ENCODE data around the gene PAMR1.
"Not testable (repeated sequence)": the region's sequence is repeated elsewhere in the genome, so short reads cannot be mapped to it uniquely, and the experiment has no call there.

Gene PAMR1

GRCh38 chr11:35541621-35542375, 16.4 kb upstream of the PAMR1 start:
- H3K9me3 ChIP-seq (ENCODE audit: control insufficient read depth, insufficient read depth, low read length), result no peaks in the 10 kb centered on the region
- no peaks in the 10 kb centered on the region for H3K4me1 ChIP-seq (ENCODE audit: control insufficient read depth, insufficient read depth, low read length)
- H3K9ac ChIP-seq (ENCODE audit: low read depth, low read length), result no peak overlapping the region
- H3K27me3 ChIP-seq (ENCODE audit: control insufficient read depth, insufficient read depth, low read length), result no peaks in the 10 kb centered on the region
- H3K36me3 ChIP-seq (ENCODE audit: control insufficient read depth, insufficient read depth, low read length), result no peaks in the 10 kb centered on the region
- no peak overlapping the region for H3K4me3 ChIP-seq (ENCODE audit: low read depth, low read length)

GRCh38 chr11:35540526-35540925, 15.1 kb upstream of the PAMR1 start:
- H3K4me3 ChIP-seq (ENCODE audit: low read depth, low read length), result no peak overlapping the region
- H3K4me1 ChIP-seq (ENCODE audit: control insufficient read depth, insufficient read depth, low read length), result no peaks in the 10 kb centered on the region
- H3K9me3 ChIP-seq (ENCODE audit: control insufficient read depth, insufficient read depth, low read length), result no peaks in the 10 kb centered on the region
- no peaks in the 10 kb centered on the region for H3K27me3 ChIP-seq (ENCODE audit: control insufficient read depth, insufficient read depth, low read length)
- H3K9ac ChIP-seq (ENCODE audit: low read depth, low read length), result no peak overlapping the region
- H3K36me3 ChIP-seq (ENCODE audit: control insufficient read depth, insufficient read depth, low read length), result no peaks in the 10 kb centered on the region

- Histone ChIP-seq H3K9me3 (ENCODE audit: control insufficient read depth, insufficient read depth, low read length) (no peaks in the 10 kb centered on the region), H3K36me3 (ENCODE audit: control insufficient read depth, insufficient read depth, low read length) (no peaks in the 10 kb centered on the region), H3K4me1 (ENCODE audit: control insufficient read depth, insufficient read depth, low read length) (no peaks in the 10 kb centered on the region), H3K4me3 (ENCODE audit: low read depth, low read length) (no peak overlapping the region), H3K27me3 (ENCODE audit: control insufficient read depth, insufficient read depth, low read length) (no peaks in the 10 kb centered on the region), H3K9ac (ENCODE audit: low read depth, low read length) (no peak overlapping the region)
These were observed 14.4 kb upstream of the PAMR1 start for GRCh38 chr11:35539781-35540281.

GRCh38 chr11:35539256-35539655, 13.8 kb upstream of the PAMR1 start:
- Histone ChIP-seq H3K4me3 (ENCODE audit: low read depth, low read length) (no peak overlapping the region), H3K4me1 (ENCODE audit: control insufficient read depth, insufficient read depth, low read length) (no peaks in the 10 kb centered on the region), H3K9me3 (ENCODE audit: control insufficient read depth, insufficient read depth, low read length) (no peaks in the 10 kb centered on the region)

GRCh38 chr11:35536470-35536869, 11.1 kb upstream of the PAMR1 start:
- H3K9ac ChIP-seq (ENCODE audit: low read depth, low read length), result no peak overlapping the region
- H3K4me3 ChIP-seq (ENCODE audit: low read depth, low read length), result no peak overlapping the region
- no peaks in the 10 kb centered on the region for H3K27me3 ChIP-seq (ENCODE audit: control insufficient read depth, insufficient read depth, low read length)
- H3K9me3 ChIP-seq (ENCODE audit: control insufficient read depth, insufficient read depth, low read length), result no peaks in the 10 kb centered on the region
- H3K36me3 ChIP-seq (ENCODE audit: control insufficient read depth, insufficient read depth, low read length), result no peaks in the 10 kb centered on the region
- H3K4me1 ChIP-seq (ENCODE audit: control insufficient read depth, insufficient read depth, low read length), result no peaks in the 10 kb centered on the region

More at GRCh38 chr11:35539256-35539655, 13.8 kb upstream of the PAMR1 start:
- Histone ChIP-seq H3K9ac (ENCODE audit: low read depth, low read length) (no peak overlapping the region), H3K27me3 (ENCODE audit: control insufficient read depth, insufficient read depth, low read length) (no peaks in the 10 kb centered on the region), H3K36me3 (ENCODE audit: control insufficient read depth, insufficient read depth, low read length) (no peaks in the 10 kb centered on the region)

GRCh38 chr11:35531246-35531645, 5.8 kb upstream of the PAMR1 start:
- Histone ChIP-seq H3K27me3 (ENCODE audit: control insufficient read depth, insufficient read depth, low read length) (no peaks in the 10 kb centered on the region), H3K9me3 (ENCODE audit: control insufficient read depth, insufficient read depth, low read length) (no peaks in the 10 kb centered on the region), H3K4me3 (ENCODE audit: low read depth, low read length) (no peak overlapping the region), H3K36me3 (ENCODE audit: control insufficient read depth, insufficient read depth, low read length) (no peaks in the 10 kb centered on the region), H3K9ac (ENCODE audit: low read depth, low read length) (no peak overlapping the region), H3K4me1 (ENCODE audit: control insufficient read depth, insufficient read depth, low read length) (no peaks in the 10 kb centered on the region)

GRCh38 chr11:35529971-35530495, 4.6 kb upstream of the PAMR1 start:
- Histone ChIP-seq H3K27me3 (ENCODE audit: control insufficient read depth, insufficient read depth, low read length) (no peaks in the 10 kb centered on the region), H3K4me3 (ENCODE audit: low read depth, low read length) (no peak overlapping the region), H3K9ac (ENCODE audit: low read depth, low read length) (no peak overlapping the region), H3K36me3 (ENCODE audit: control insufficient read depth, insufficient read depth, low read length) (no peaks in the 10 kb centered on the region), H3K9me3 (ENCODE audit: control insufficient read depth, insufficient read depth, low read length) (no peaks in the 10 kb centered on the region), H3K4me1 (ENCODE audit: control insufficient read depth, insufficient read depth, low read length) (no peaks in the 10 kb centered on the region)

- no peaks in the 10 kb centered on the region for H3K4me1 ChIP-seq (ENCODE audit: control insufficient read depth, insufficient read depth, low read length)
- H3K36me3 ChIP-seq (ENCODE audit: control insufficient read depth, insufficient read depth, low read length), result no peaks in the 10 kb centered on the region
- no peaks in the 10 kb centered on the region for H3K9me3 ChIP-seq (ENCODE audit: control insufficient read depth, insufficient read depth, low read length)
- H3K4me3 ChIP-seq (ENCODE audit: low read depth, low read length), result peak overlapping the region; percentile 84
- peaks cover 10% of the 10 kb centered on the region for H3K27me3 ChIP-seq (ENCODE audit: control insufficient read depth, insufficient read depth, low read length)
- H3K9ac ChIP-seq (ENCODE audit: low read depth, low read length), result no peak overlapping the region
These were observed 965 bp upstream of the PAMR1 start for GRCh38 chr11:35526370-35526792.

GRCh38 chr11:35524780-35525179, 636 bp downstream of the PAMR1 start:
- Histone ChIP-seq H3K4me1 (ENCODE audit: control insufficient read depth, insufficient read depth, low read length) (no peaks in the 10 kb centered on the region), H3K9ac (ENCODE audit: low read depth, low read length) (peak overlapping the region; percentile 49), H3K36me3 (ENCODE audit: control insufficient read depth, insufficient read depth, low read length) (no peaks in the 10 kb centered on the region), H3K4me3 (ENCODE audit: low read depth, low read length) (peak overlapping the region; percentile 84), H3K9me3 (ENCODE audit: control insufficient read depth, insufficient read depth, low read length) (no peaks in the 10 kb centered on the region), H3K27me3 (ENCODE audit: control insufficient read depth, insufficient read depth, low read length) (peaks cover 10% of the 10 kb centered on the region)

- Histone ChIP-seq H3K4me1 (ENCODE audit: control insufficient read depth, insufficient read depth, low read length) (no peaks in the 10 kb centered on the region), H3K9me3 (ENCODE audit: control insufficient read depth, insufficient read depth, low read length) (no peaks in the 10 kb centered on the region), H3K27me3 (ENCODE audit: control insufficient read depth, insufficient read depth, low read length) (peaks cover 10% of the 10 kb centered on the region), H3K4me3 (ENCODE audit: low read depth, low read length) (no peak overlapping the region), H3K9ac (ENCODE audit: low read depth, low read length) (no peak overlapping the region), H3K36me3 (ENCODE audit: control insufficient read depth, insufficient read depth, low read length) (no peaks in the 10 kb centered on the region)
These were observed 1.6 kb downstream of the PAMR1 start for GRCh38 chr11:35523861-35524260.

GRCh38 chr11:35523331-35523768, 2.1 kb downstream of the PAMR1 start:
- Histone ChIP-seq H3K9ac (ENCODE audit: low read depth, low read length) (no peak overlapping the region), H3K9me3 (ENCODE audit: control insufficient read depth, insufficient read depth, low read length) (no peaks in the 10 kb centered on the region), H3K36me3 (ENCODE audit: control insufficient read depth, insufficient read depth, low read length) (no peaks in the 10 kb centered on the region), H3K4me1 (ENCODE audit: control insufficient read depth, insufficient read depth, low read length) (no peaks in the 10 kb centered on the region), H3K4me3 (ENCODE audit: low read depth, low read length) (no peak overlapping the region), H3K27me3 (ENCODE audit: control insufficient read depth, insufficient read depth, low read length) (peaks cover 10% of the 10 kb centered on the region)

GRCh38 chr11:35522091-35522490, 3.3 kb downstream of the PAMR1 start:
- not testable (repeated sequence) for H3K9me3 ChIP-seq (ENCODE audit: control insufficient read depth, insufficient read depth, low read length); H3K4me1 ChIP-seq (ENCODE audit: control insufficient read depth, insufficient read depth, low read length); H3K4me3 ChIP-seq (ENCODE audit: low read depth, low read length); H3K9ac ChIP-seq (ENCODE audit: low read depth, low read length); H3K27me3 ChIP-seq (ENCODE audit: control insufficient read depth, insufficient read depth, low read length); H3K36me3 ChIP-seq (ENCODE audit: control insufficient read depth, insufficient read depth, low read length)
